Smooth muscle cell (in vitro differentiated cells): Measurements from ENCODE around the gene RSPO3. TPM values are rescaled to one million over a fixed set of nuclear protein-coding genes. Genes with fewer than 3 reads are reported as not detected.

Experiments
- DNase-seq: peaks from one replicate; lab custom pipeline; 2025; ENCODE audit not compliant: unreplicated experiment; lab: John Stamatoyannopoulos, UW
- H2AFZ ChIP-seq: fragments of 200-600 bp; sonication (generic); 2 replicates; pipeline ENCODE4 v1.6.0; 2016; ENCODE audit warnings: antibody characterized with exemption, low read depth, mild to moderate bottlenecking
- H3F3A ChIP-seq: fragments of 200-600 bp; sonication (generic); 2 replicates; pipeline ENCODE4 v1.6.0; 2017; ENCODE audit warnings: antibody characterized with exemption, low read depth
- H3K27ac ChIP-seq: fragments of 200-600 bp; sonication (generic); 2 replicates; pipeline ENCODE4 v1.5.1; 2016; ENCODE audit warnings: low read depth, mild to moderate bottlenecking
- H3K27me3 ChIP-seq: fragments of 200-600 bp; sonication (generic); 2 replicates; pipeline ENCODE4 v1.6.1; 2016; ENCODE audit warnings: low read depth, mild to moderate bottlenecking
- H3K36me3 ChIP-seq: fragments of 200-600 bp; sonication (generic); 2 replicates; pipeline ENCODE4 v1.5.1; 2016; ENCODE audit warnings: low read depth
- H3K4me1 ChIP-seq: fragments of 200-600 bp; sonication (generic); 2 replicates; pipeline ENCODE4 v1.5.1; 2016; ENCODE audit warnings: low read depth
- H3K4me2 ChIP-seq: fragments of 200-600 bp; sonication (generic); 2 replicates; pipeline ENCODE4 v1.6.0; 2016; ENCODE audit warnings: mild to moderate bottlenecking
- H3K4me3 ChIP-seq: fragments of 200-600 bp; sonication (generic); 2 replicates; pipeline ENCODE4 v1.5.1; 2016; ENCODE audit warnings: mild to moderate bottlenecking
- H3K79me2 ChIP-seq: fragments of 200-600 bp; sonication (generic); 2 replicates; pipeline ENCODE4 v1.6.0; 2016; ENCODE audit warnings: low read depth, mild to moderate bottlenecking
- H3K9ac ChIP-seq: fragments of 200-600 bp; sonication (generic); 2 replicates; pipeline ENCODE4 v1.6.0; 2016; ENCODE audit warnings: low read depth
- H3K9me3 ChIP-seq: fragments of 200-600 bp; sonication (generic); replicated peaks from 2 replicates; pipeline ENCODE4 v1.5.1; 2016; ENCODE audit warnings: low read depth
- H4K20me1 ChIP-seq: fragments of 200-600 bp; sonication (generic); 2 replicates; pipeline ENCODE4 v1.6.0; 2016; ENCODE audit warnings: low read depth
- CTCF ChIP-seq: fragments of 200-600 bp; sonication (generic); IDR thresholded peaks from 2 replicates; pipeline ENCODE4 v1.5.1; 2017; ENCODE audit warnings: borderline replicate concordance, mild to moderate bottlenecking, antibody characterized with exemption; ENCODE audit not compliant: insufficient read depth, poor library complexity, severe bottlenecking
- WGBS: methylation state at CpG from one replicate; pipeline ENCODE4 v1.1.7; 2016; ENCODE audit warnings: low lambda C conversion rate; 5-methylcytosine and 5-hydroxymethylcytosine counted together
- polyA plus RNA-seq: library from polyadenylated mRNA; unstranded; fragments of >200 nt; fragmentation: Nextera tagmentation; extraction: Ambion mirVana; gene quantifications from 2 replicates; pipeline ENCODE4 v1.2.1, GENCODE V29; 2016
- total RNA-seq: library from RNA; depleted of rRNA; stranded (reverse); fragments of >200 nt; gene quantifications from 2 replicates; pipeline ENCODE4 v1.2.3, GENCODE V29; 2014

Gene RSPO3
- total and polyA plus RNA-seq, 2 experiments from 2014 or later, result 28.8 to 70.1 TPM

- 13% methylated on average over 1 of the region's 1 CpG for WGBS
- Histone ChIP-seq H3K79me2 (peaks cover 4% of the 10 kb centered on the region), H3K4me3 (no peak overlapping the region), H3K9me3 (no peaks in the 10 kb centered on the region), H3K27me3 (no peaks in the 10 kb centered on the region), H3K27ac (peak overlapping the region; percentile 74), H2AFZ (no peak overlapping the region), H3K9ac (no peak overlapping the region), H3K4me1 (peaks cover 25% of the 10 kb centered on the region), H3K4me2 (peak overlapping the region; percentile 46), H4K20me1 (no peaks in the 10 kb centered on the region), H3F3A (peaks cover 5% of the 10 kb centered on the region), H3K36me3 (no peaks in the 10 kb centered on the region)
- no peak for TF ChIP-seq CTCF
- DNase-seq, result no peak
Observed at GRCh38 chr6:127182501-127182900, 64.0 kb downstream of the RSPO3 start.

GRCh38 chr6:127185437-127185995 lies 67.0 kb downstream of the RSPO3 start:
- no peaks in the 10 kb centered on the region for H3K36me3 ChIP-seq
- H3K4me1 ChIP-seq, result peaks cover 12% of the 10 kb centered on the region
- no peak overlapping the region for H3K9ac ChIP-seq
- peaks cover 4% of the 10 kb centered on the region for H3K79me2 ChIP-seq
- no peak overlapping the region for H3K27ac ChIP-seq
- H2AFZ ChIP-seq, result no peak overlapping the region
- H4K20me1 ChIP-seq, result no peaks in the 10 kb centered on the region
- H3K4me3 ChIP-seq, result no peak overlapping the region
- H3K9me3 ChIP-seq, result no peaks in the 10 kb centered on the region
- H3K4me2 ChIP-seq, result no peak overlapping the region
- TF ChIP-seq CTCF, result no peak
- peaks cover 5% of the 10 kb centered on the region for H3F3A ChIP-seq
- 80% methylated on average over 3 of the region's 3 CpGs for WGBS
- no peak for DNase-seq
- H3K27me3 ChIP-seq, result no peaks in the 10 kb centered on the region

- no peak overlapping the region for H3K4me3 ChIP-seq
- H3K4me1 ChIP-seq, result peaks cover under 1% of the 10 kb centered on the region
- no peak for DNase-seq
- H3K36me3 ChIP-seq, result no peaks in the 10 kb centered on the region
- TF ChIP-seq CTCF, result peak; percentile 36
- no peaks in the 10 kb centered on the region for H3K27me3 ChIP-seq
- H3F3A ChIP-seq, result peaks cover 3% of the 10 kb centered on the region
- no peaks in the 10 kb centered on the region for H4K20me1 ChIP-seq
- peaks cover 4% of the 10 kb centered on the region for H3K79me2 ChIP-seq
- no peak overlapping the region for H2AFZ ChIP-seq
- H3K9ac ChIP-seq, result no peak overlapping the region
- WGBS, result 42% methylated on average over 6 of the region's 6 CpGs
- H3K9me3 ChIP-seq, result no peaks in the 10 kb centered on the region
- no peak overlapping the region for H3K27ac ChIP-seq
- no peak overlapping the region for H3K4me2 ChIP-seq
Observed at GRCh38 chr6:127186889-127187288, 68.4 kb downstream of the RSPO3 start.

GRCh38 chr6:127188744-127189143 lies 70.3 kb downstream of the RSPO3 start:
- DNase-seq, result no peak
- peak overlapping the region; percentile 20 for H3K4me2 ChIP-seq
- H3K4me3 ChIP-seq, result no peak overlapping the region
- H3K27me3 ChIP-seq, result no peaks in the 10 kb centered on the region
- no peaks in the 10 kb centered on the region for H3F3A ChIP-seq
- H3K36me3 ChIP-seq, result no peaks in the 10 kb centered on the region
- H3K9ac ChIP-seq, result no peak overlapping the region
- no peaks in the 10 kb centered on the region for H4K20me1 ChIP-seq
- 45% methylated on average over 1 of the region's 1 CpG for WGBS
- no peak overlapping the region for H3K27ac ChIP-seq
- H3K4me1 ChIP-seq, result no peaks in the 10 kb centered on the region
- H2AFZ ChIP-seq, result no peak overlapping the region
- TF ChIP-seq CTCF, result no peak
- H3K9me3 ChIP-seq, result no peaks in the 10 kb centered on the region
- H3K79me2 ChIP-seq, result peaks cover 4% of the 10 kb centered on the region
